Right lobe of liver (tissue), 4 donors: ENCODE results near the gene DDX24.

Experiments used
- CTCF ChIP-seq, 4 donors: fragments of 200-600 bp in 3 of 4; fragments of 450-650 bp in 1 of 4; IDR thresholded peaks; one replicate each; pipeline versions ENCODE4 v1.5.1 to v1.8.0; 2016 to 2022; ENCODE audit warnings: antibody characterized with exemption in 4 of 4, mild to moderate bottlenecking in 2 of 4
- POLR2A ChIP-seq: fragments of 450-650 bp; IDR thresholded peaks from one replicate; pipeline ENCODE4 v1.6.1; 2017; ENCODE audit warnings: antibody characterized with exemption, mild to moderate bottlenecking
- donor health status: DM: no; HTN: no; CAD: no.
- donor health status: DM: no; HTN: no; CAD: no.
- donor health status: DM: no; HTN: yes; CAD: no.

- no peak for TF ChIP-seq CTCF (IDR thresholded peaks at IDR 0.05)
- no peak for TF ChIP-seq POLR2A
These were observed 8.5 kb upstream of the DDX24 start for GRCh38 chr14:94089479-94089878.
